H1 (cell line): Measurements from ENCODE around the gene SHISA8. TPM values are rescaled to one million over a fixed set of nuclear protein-coding genes. Genes with fewer than 3 reads are reported as not detected.

Experiments used
- CTCF ChIA-PET: fragments of 300-600 bp; sonication (Branson Sonifier 250); formaldehyde crosslinking; loops from one replicate; lab custom pipeline; 2021; ENCODE audit not compliant: partially characterized antibody; lab: Charles Lee
- POLR2A ChIA-PET: fragments of 300-600 bp; sonication (Branson Sonifier 250); formaldehyde crosslinking; loops from one replicate; lab custom pipeline; 2021; ENCODE audit warnings: inconsistent platforms; ENCODE audit not compliant: partially characterized antibody; lab: Charles Lee
- DNase-seq, 2 experiments: peaks; one replicate each; pipeline versions ENCODE4 v3.0.0 to v3.0.0-alpha.2; 2010 to 2022; ENCODE audit warnings: low spot score in 2 of 2, low read depth in 1 of 2, mixed read lengths in 1 of 2
- FAIRE-seq: peaks from 2 replicates; lab custom pipeline; 2011; peaks lifted over from hg19 to GRCh38; lab: Jason Lieb, UNC
- H2AFZ ChIP-seq: 2 replicates; pipeline ENCODE4 v1.8.1; 2012; ENCODE audit warnings: low read length, inconsistent platforms
- H2AK5ac ChIP-seq: 2 replicates; pipeline ENCODE4 v1.6.1; 2013; ENCODE audit warnings: low read depth, low read length
- H2BK120ac ChIP-seq: replicated peaks from 2 replicates; pipeline ENCODE3; 2013; ENCODE audit warnings: low read depth, low read length, inconsistent platforms
- H2BK12ac ChIP-seq: 2 replicates; pipeline ENCODE4 v1.6.1; 2013; ENCODE audit warnings: low read depth, low read length
- H2BK15ac ChIP-seq: 2 replicates; pipeline ENCODE4 v1.6.1; 2013; ENCODE audit warnings: low read length
- H2BK20ac ChIP-seq: 2 replicates; pipeline ENCODE4 v1.6.1; 2013; ENCODE audit warnings: low read length
- H2BK5ac ChIP-seq: 2 replicates; pipeline ENCODE4 v1.6.1; 2013; ENCODE audit warnings: low read depth, low read length
- H3K14ac ChIP-seq: 2 replicates; pipeline ENCODE4 v1.6.1; 2013; ENCODE audit warnings: inconsistent platforms; ENCODE audit not compliant: insufficient read length
- H3K18ac ChIP-seq: 2 replicates; pipeline ENCODE4 v1.6.1; 2013; ENCODE audit warnings: low read length; ENCODE audit errors: extremely low read depth
- H3K23ac ChIP-seq: 2 replicates; pipeline ENCODE4 v1.6.1; 2013; ENCODE audit warnings: inconsistent platforms; ENCODE audit not compliant: insufficient read length
- H3K23me2 ChIP-seq: 2 replicates; pipeline ENCODE4 v1.6.1; 2013; ENCODE audit warnings: low read depth, low read length
- H3K27ac ChIP-seq: 2 replicates; pipeline ENCODE4 v1.6.1; 2011; ENCODE audit warnings: low read depth, low read length, inconsistent platforms
- H3K27me3 ChIP-seq, 4 experiments: replicated peaks in 1 of 4; 1 replicate in 1 of 4; 2 replicates in 3 of 4; pipeline versions ENCODE4 v1.6.1 to v1.8.1; 2011 to 2013; ENCODE audit warnings: low read length in 3 of 4, mild to moderate bottlenecking in 3 of 4, inconsistent platforms in 2 of 4, mixed read lengths in 2 of 4, moderate library complexity in 1 of 4; ENCODE audit not compliant: control insufficient read depth in 3 of 4, insufficient read depth in 3 of 4; ENCODE audit errors: extremely low read depth in 1 of 4
- H3K36me3 ChIP-seq, 4 experiments: 2 replicates each; pipeline versions ENCODE4 v1.6.1 to v1.8.1; 2011 to 2013; ENCODE audit warnings: mild to moderate bottlenecking in 4 of 4, low read length in 3 of 4, moderate library complexity in 2 of 4, control low read depth in 1 of 4, inconsistent platforms in 1 of 4; ENCODE audit not compliant: insufficient read depth in 4 of 4, control insufficient read depth in 2 of 4
- H3K4ac ChIP-seq: replicated peaks from 2 replicates; pipeline ENCODE3; 2013; ENCODE audit warnings: low read length, low read depth, mixed read lengths, inconsistent platforms; ENCODE audit not compliant: insufficient read length
- H3K4me1 ChIP-seq, 4 experiments: replicated peaks in 1 of 4; 1 replicate in 1 of 4; 2 replicates in 3 of 4; pipeline versions ENCODE4 v1.6.1 to v1.8.1; 2011 to 2013; ENCODE audit warnings: low read length in 3 of 4, inconsistent platforms in 2 of 4, mixed read lengths in 1 of 4; ENCODE audit not compliant: insufficient read depth in 4 of 4, control insufficient read depth in 3 of 4
- H3K4me2 ChIP-seq, 2 experiments: 2 replicates each; pipeline versions ENCODE4 v1.6.1 to v1.8.1; 2011 to 2013; ENCODE audit warnings: low read depth in 2 of 2, low read length in 2 of 2, control low read depth in 1 of 2, inconsistent platforms in 1 of 2, mild to moderate bottlenecking in 1 of 2; ENCODE audit not compliant: insufficient read depth in 1 of 2
- H3K4me3 ChIP-seq, 4 experiments: fragments of 200-600, 300-600 bp in 1 of 4; sonication (generic), shearing (Covaris generic), sonication (Bioruptor Twin) in 1 of 4; 2 replicates each; pipeline versions ENCODE4 v1.5.1 to v1.8.1; 2011 to 2016; ENCODE audit warnings: low read length in 4 of 4, low read depth in 3 of 4, control low read depth in 2 of 4, inconsistent platforms in 2 of 4, mild to moderate bottlenecking in 2 of 4, mixed read lengths in 1 of 4, moderate library complexity in 1 of 4; ENCODE audit not compliant: insufficient read depth in 2 of 4; ENCODE audit errors: extremely low read depth in 1 of 4
- H3K56ac ChIP-seq: replicated peaks from 2 replicates; pipeline ENCODE3; 2013; ENCODE audit warnings: low read depth, mild to moderate bottlenecking, mixed read lengths, low read length, inconsistent platforms; ENCODE audit not compliant: insufficient read length
- H3K79me1 ChIP-seq: 2 replicates; pipeline ENCODE4 v1.6.1; 2013; ENCODE audit warnings: low read depth, low read length, control low read depth
- H3K79me2 ChIP-seq, 2 experiments: 2 replicates each; pipeline versions ENCODE4 v1.6.1 to v1.8.1; 2012 to 2013; ENCODE audit warnings: low read length in 2 of 2, mild to moderate bottlenecking in 2 of 2, inconsistent platforms in 1 of 2; ENCODE audit not compliant: insufficient read depth in 2 of 2, control insufficient read depth in 1 of 2
- H3K9ac ChIP-seq, 4 experiments: replicated peaks in 1 of 4; 1 replicate in 1 of 4; 2 replicates in 3 of 4; pipeline versions ENCODE4 v1.6.1 to v1.8.1; 2011 to 2013; ENCODE audit warnings: low read depth in 3 of 4, low read length in 3 of 4, control low read depth in 2 of 4, mild to moderate bottlenecking in 2 of 4, moderate library complexity in 2 of 4, inconsistent platforms in 1 of 4; ENCODE audit errors: extremely low read depth in 1 of 4
- H3K9me3 ChIP-seq, 2 experiments: 2 replicates each; pipeline versions ENCODE4 v1.6.1 to v1.8.1; 2012 to 2013; ENCODE audit warnings: mild to moderate bottlenecking in 2 of 2, moderate library complexity in 2 of 2, control low read depth in 1 of 2, inconsistent platforms in 1 of 2, low read depth in 1 of 2, low read length in 1 of 2, mixed read lengths in 1 of 2; ENCODE audit not compliant: insufficient read depth in 2 of 2
- H4K20me1 ChIP-seq, 2 experiments: replicated peaks in 1 of 2; 2 replicates each; pipeline versions ENCODE3 to v1.8.1; 2011 to 2013; ENCODE audit warnings: inconsistent platforms in 2 of 2, low read length in 2 of 2, mild to moderate bottlenecking in 1 of 2; ENCODE audit not compliant: insufficient read depth in 2 of 2, control insufficient read depth in 1 of 2
- H4K5ac ChIP-seq: 2 replicates; pipeline ENCODE4 v1.6.1; 2013; ENCODE audit warnings: low read length, low read depth, mixed read lengths, inconsistent platforms; ENCODE audit not compliant: insufficient read length
- H4K8ac ChIP-seq: 2 replicates; pipeline ENCODE4 v1.8.0; 2013; ENCODE audit warnings: mild to moderate bottlenecking, moderate library complexity, low read length, inconsistent platforms; ENCODE audit not compliant: insufficient read depth; ENCODE audit errors: extremely low read depth
- H4K91ac ChIP-seq: replicated peaks from 2 replicates; pipeline ENCODE3; 2013; ENCODE audit warnings: low read length, mixed read lengths, inconsistent platforms; ENCODE audit not compliant: insufficient read length
- ASH2L ChIP-seq: fragments of 200-600, 300-600 bp; sonication (generic); IDR thresholded peaks from one replicate; pipeline ENCODE4 v1.7.1; 2017; ENCODE audit warnings: low read length
- CBX5 ChIP-seq: fragments of 300-800, 300-1000 bp; sonication (generic); IDR thresholded peaks from 2 replicates; pipeline ENCODE4 v1.7.1; 2016; ENCODE audit warnings: antibody characterized with exemption, low read length, low read depth
- GTF2F1 ChIP-seq: IDR thresholded peaks from 2 replicates; pipeline ENCODE4 v1.6.1; 2012; ENCODE audit warnings: low read depth, low read length, improper control_type of control experiment, borderline replicate concordance
- NANOG ChIP-seq: IDR thresholded peaks from 2 replicates; pipeline ENCODE4 v1.6.1; 2011; ENCODE audit warnings: low read length, low read depth, mild to moderate bottlenecking, inconsistent platforms; ENCODE audit not compliant: insufficient read depth, poor library complexity, severe bottlenecking
- SIN3A ChIP-seq, 2 experiments: IDR thresholded peaks in 1 of 2; conservative IDR thresholded peaks in 1 of 2; 2 replicates each; pipeline ENCODE4 v1.6.1; 2011 to 2012; ENCODE audit warnings: low read length in 2 of 2, improper control_type of control experiment in 1 of 2, low read depth in 1 of 2, mild to moderate bottlenecking in 1 of 2
- TAF1 ChIP-seq: IDR thresholded peaks from 2 replicates; pipeline ENCODE4 v1.6.1; 2011; ENCODE audit warnings: mild to moderate bottlenecking, low read depth, low read length
- TAF7 ChIP-seq: optimal IDR thresholded peaks from 2 replicates; pipeline ENCODE3; 2011; ENCODE audit warnings: low read depth, mild to moderate bottlenecking, inconsistent platforms, low read length, moderate library complexity, borderline replicate concordance
- TCF12 ChIP-seq: IDR thresholded peaks from 2 replicates; pipeline ENCODE4 v1.6.1; 2011; ENCODE audit warnings: low read depth, mild to moderate bottlenecking, low read length
- USF2 ChIP-seq: IDR thresholded peaks from 2 replicates; pipeline ENCODE4 v1.6.1; 2011; ENCODE audit warnings: low read length, improper control_type of control experiment
- ZNF274 ChIP-seq: IDR thresholded peaks from 2 replicates; pipeline ENCODE4 v1.7.0; 2012; ENCODE audit warnings: low read length, borderline replicate concordance; ENCODE audit errors: extremely low read depth
- WGBS, 2 experiments: shearing (Covaris generic) in 1 of 2; methylation state at CpG; one replicate each; pipeline versions ENCODE4 v1.1.6 to v1.1.7; 2013 to 2015; ENCODE audit warnings: low lambda C conversion rate in 2 of 2, mixed read lengths in 2 of 2, inconsistent platforms in 1 of 2, low coverage in 1 of 2, missing lambda C conversion rate in 1 of 2; ENCODE audit not compliant: insufficient replicate concordance in 2 of 2, insufficient coverage in 1 of 2, insufficient read length in 1 of 2; ENCODE audit errors: extremely low coverage in 1 of 2, missing lambda C conversion rate in 1 of 2; 5-methylcytosine and 5-hydroxymethylcytosine counted together
- polyA plus RNA-seq, 7 experiments: library from polyadenylated mRNA; depleted of rRNA in 3 of 7; stranded (reverse) in 5 of 7; unstranded in 2 of 7; fragments of >200 nt in 5 of 7; fragments of 200-250 nt in 2 of 7; gene quantifications; 1 replicate in 5 of 7; 2 replicates in 1 of 7; 4 replicates in 1 of 7; pipeline versions ENCODE4 v1.2.1 to v1.2.3, GENCODE V29; 2011 to 2013; ENCODE audit warnings: missing spikeins in 2 of 7, mixed read lengths in 2 of 7
- total RNA-seq: library from RNA; stranded (reverse); fragmentation: NEBNext Ultra II Directional; extraction: Animal tissue kit (Norgen Biotek cat#: 25700); gene quantifications from 2 replicates; pipeline ENCODE4 v1.2.1, GENCODE V29; 2021
- TF ChIP-seq, protein P1 (sequence below): IDR thresholded peaks from 2 replicates; pipeline ENCODE4 v1.6.1; 2011; ENCODE audit warnings: low read depth, mild to moderate bottlenecking, low read length; ENCODE audit not compliant: insufficient read depth

The SHISA8 gene
- total and polyA plus RNA-seq, 2 of the 8 experiments (the other 6 are each of a cell fraction or from before 2014, with no cell fraction given) = 0.14 to 0.89 TPM

DNA sequence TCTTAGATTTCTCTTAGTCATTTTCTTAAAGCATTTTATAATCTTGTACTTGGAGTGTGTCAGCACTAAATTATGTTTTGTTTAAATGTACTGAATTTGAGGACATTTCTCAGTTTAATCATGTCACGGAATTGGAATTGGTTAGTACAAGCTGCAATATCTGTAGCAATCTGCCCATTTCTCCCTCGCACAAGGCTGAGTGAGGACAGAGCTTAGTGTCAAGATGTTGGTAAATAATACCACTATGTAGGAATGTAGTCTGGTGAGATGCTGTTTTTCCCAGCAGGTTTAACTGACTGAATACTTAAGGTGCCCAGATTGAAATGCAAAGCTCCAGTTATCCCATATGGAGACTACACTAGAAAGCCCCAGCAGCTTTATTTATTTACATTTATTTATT is 51.4 kb downstream of the SHISA8 start:
- H3K9ac ChIP-seq = no peak overlapping the region
- H4K8ac ChIP-seq = no peak overlapping the region
- H3K4me1 ChIP-seq = peaks cover 0 to 6% (median 4%) of the 10 kb centered on the region in 4 experiments; a peak in 4 of 7 replicates
- no peak overlapping the region for H2BK5ac ChIP-seq
- H3K9me3 ChIP-seq = no peaks in the 10 kb centered on the region
- peaks cover 17% of the 10 kb centered on the region for H3K79me1 ChIP-seq
- no peak overlapping the region for H4K91ac ChIP-seq
- no peak for FAIRE-seq
- H3K23me2 ChIP-seq = no peaks in the 10 kb centered on the region
- H2BK12ac ChIP-seq = no peak overlapping the region
- H3K27me3 ChIP-seq = no peaks in the 10 kb centered on the region
- H3K27ac ChIP-seq = no peak overlapping the region
- H3K56ac ChIP-seq = no peak overlapping the region
- no peak overlapping the region for H2BK15ac ChIP-seq
- no peak overlapping the region for H4K5ac ChIP-seq
- H3K36me3 ChIP-seq = peaks cover 9 to 23% (median 15%) of the 10 kb centered on the region in 4 experiments; a peak in 7 of 8 replicates
- no peak overlapping the region for H2BK120ac ChIP-seq
- H3K4ac ChIP-seq = no peak overlapping the region
- 83% methylated on average over 2 of the region's 2 CpGs; no CpG with 5 or more reads in 1 of the 2 experiments for WGBS, 2 experiments
- no peak overlapping the region for H2BK20ac ChIP-seq
- DNase-seq = no peak
- ChIA-PET CTCF (interaction anchor here (0.9 to 2.6 kb wide), 7 partner anchors 12 to 197 kb away, joined by 3 to 20 read pairs (median 4); partner anchors contain the start of gene SREBF2), POLR2A (interaction anchor here (1.1 to 2.3 kb wide), 3 partner anchors 11 to 63 kb away, joined by 3 to 6 read pairs (median 3); partner anchors contain the start of gene CCDC134)
- peaks cover 9 to 19% of the 10 kb centered on the region in 2 experiments for H4K20me1 ChIP-seq
- no peak overlapping the region for H2AFZ ChIP-seq
- no peak overlapping the region for H3K14ac ChIP-seq
- H3K23ac ChIP-seq = no peak overlapping the region
- peaks cover 16 to 65% of the 10 kb centered on the region in 2 experiments for H3K79me2 ChIP-seq
- no peak overlapping the region for H3K4me2 ChIP-seq
- no peak overlapping the region for H3K18ac ChIP-seq
- no peak overlapping the region for H3K4me3 ChIP-seq
- H2AK5ac ChIP-seq = no peak overlapping the region
- TF ChIP-seq CBX5 (no peak), TAF1 (no peak), TCF12 (no peak), NANOG (no peak), USF2 (no peak), GTF2F1 (no peak), SIN3A (conservative IDR thresholded peaks at IDR 0.05 in 1 of 2, IDR thresholded peaks at IDR 0.05 in 1 of 2; ENCODE audit: low read depth in 1 of 2, low read length in 2 of 2) (no peak), TAF7 (no peak), ZNF274 (no peak), ASH2L (no peak)
- TF ChIP-seq, protein P1, sequence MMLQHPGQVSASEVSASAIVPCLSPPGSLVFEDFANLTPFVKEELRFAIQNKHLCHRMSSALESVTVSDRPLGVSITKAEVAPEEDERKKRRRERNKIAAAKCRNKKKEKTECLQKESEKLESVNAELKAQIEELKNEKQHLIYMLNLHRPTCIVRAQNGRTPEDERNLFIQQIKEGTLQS = no peak
